ENCODE measurements around the gene SERPINB4.
"Not testable (repeated sequence)": the region's sequence is repeated elsewhere in the genome, so short reads cannot be mapped to it uniquely, and the experiment has no call there.

Gene SERPINB4

GRCh38 chr18:63644142-63644541, at the start of gene SERPINB4:
Gene SERPINB4, minus strand, starts transcription at chr18:63644256. Its CDS starts 679 bp downstream, at chr18:63643577.
- not testable (repeated sequence) for H3K9me3 ChIP-seq (ENCODE audit: severe bottlenecking); H3K4me3 ChIP-seq (ENCODE audit: low read depth, low read length); H3K36me3 ChIP-seq; H3K27ac ChIP-seq; DNase-seq; H3K27me3 ChIP-seq (ENCODE audit: insufficient read depth, low read depth, severe bottlenecking)

- TF ChIP-seq CTCF (IDR thresholded peaks at IDR 0.05; ENCODE audit: low read depth, low read length) = no peak
- Histone ChIP-seq H3K9me3 (ENCODE audit: severe bottlenecking) (no peaks in the 10 kb centered on the region), H3K4me3 (ENCODE audit: low read depth, low read length) (no peak overlapping the region), H3K27me3 (ENCODE audit: insufficient read depth, low read depth, severe bottlenecking) (no peaks in the 10 kb centered on the region), H3K36me3 (no peaks in the 10 kb centered on the region), H3K27ac (no peak overlapping the region)
- no peak for DNase-seq
These were observed 45.0 kb upstream of the SERPINB4 start for GRCh38 chr18:63689064-63689463.

GRCh38 chr18:63686871-63687270, 42.8 kb upstream of the SERPINB4 start:
- TF ChIP-seq CTCF (IDR thresholded peaks at IDR 0.05; ENCODE audit: low read depth, low read length) = no peak
- Histone ChIP-seq H3K27me3 (ENCODE audit: insufficient read depth, low read depth, severe bottlenecking) (no peaks in the 10 kb centered on the region), H3K36me3 (no peaks in the 10 kb centered on the region), H3K27ac (no peak overlapping the region), H3K4me3 (ENCODE audit: low read depth, low read length) (no peak overlapping the region), H3K9me3 (ENCODE audit: severe bottlenecking) (no peaks in the 10 kb centered on the region)
- no peak for DNase-seq

GRCh38 chr18:63684718-63685117, 40.7 kb upstream of the SERPINB4 start:
- H3K27me3 ChIP-seq (ENCODE audit: insufficient read depth, low read depth, severe bottlenecking) = no peaks in the 10 kb centered on the region
- H3K36me3 ChIP-seq = no peaks in the 10 kb centered on the region
- H3K9me3 ChIP-seq (ENCODE audit: severe bottlenecking) = no peaks in the 10 kb centered on the region
- no peak for TF ChIP-seq CTCF (IDR thresholded peaks at IDR 0.05; ENCODE audit: low read depth, low read length)
- no peak overlapping the region for H3K4me3 ChIP-seq (ENCODE audit: low read depth, low read length)
- no peak overlapping the region for H3K27ac ChIP-seq
- DNase-seq = no peak

- Histone ChIP-seq H3K9me3 (ENCODE audit: severe bottlenecking) (no peaks in the 10 kb centered on the region), H3K27ac (no peak overlapping the region), H3K36me3 (no peaks in the 10 kb centered on the region), H3K27me3 (ENCODE audit: insufficient read depth, low read depth, severe bottlenecking) (no peaks in the 10 kb centered on the region), H3K4me3 (ENCODE audit: low read depth, low read length) (no peak overlapping the region)
- TF ChIP-seq CTCF (IDR thresholded peaks at IDR 0.05; ENCODE audit: low read depth, low read length) = no peak
- DNase-seq = no peak
These were observed 39.8 kb upstream of the SERPINB4 start for GRCh38 chr18:63683890-63684289.

GRCh38 chr18:63683152-63683551, 39.1 kb upstream of the SERPINB4 start:
- no peak for TF ChIP-seq CTCF (IDR thresholded peaks at IDR 0.05; ENCODE audit: low read depth, low read length)
- DNase-seq = no peak
- no peaks in the 10 kb centered on the region for H3K36me3 ChIP-seq
- no peak overlapping the region for H3K27ac ChIP-seq
- no peaks in the 10 kb centered on the region for H3K9me3 ChIP-seq (ENCODE audit: severe bottlenecking)
- H3K4me3 ChIP-seq (ENCODE audit: low read depth, low read length) = no peak overlapping the region
- no peaks in the 10 kb centered on the region for H3K27me3 ChIP-seq (ENCODE audit: insufficient read depth, low read depth, severe bottlenecking)
